H1 (cell line): ENCODE data around the gene ZNF454. TPM values are rescaled to one million over a fixed set of nuclear protein-coding genes. Genes with fewer than 3 reads are reported as not detected.

Experiments
- CTCF ChIA-PET: fragments of 300-600 bp; sonication (Branson Sonifier 250); formaldehyde crosslinking; loops from one replicate; lab custom pipeline; 2021; ENCODE audit not compliant: partially characterized antibody; lab: Charles Lee
- POLR2A ChIA-PET: fragments of 300-600 bp; sonication (Branson Sonifier 250); formaldehyde crosslinking; loops from one replicate; lab custom pipeline; 2021; ENCODE audit warnings: inconsistent platforms; ENCODE audit not compliant: partially characterized antibody; lab: Charles Lee
- DNase-seq, 2 experiments: peaks; one replicate each; pipeline versions ENCODE4 v3.0.0 to v3.0.0-alpha.2; 2010 to 2022; ENCODE audit warnings: low spot score in 2 of 2, low read depth in 1 of 2, mixed read lengths in 1 of 2
- FAIRE-seq: peaks from 2 replicates; lab custom pipeline; 2011; peaks lifted over from hg19 to GRCh38; lab: Jason Lieb, UNC
- H2AFZ ChIP-seq: 2 replicates; pipeline ENCODE4 v1.8.1; 2012; ENCODE audit warnings: low read length, inconsistent platforms
- H2AK5ac ChIP-seq: 2 replicates; pipeline ENCODE4 v1.6.1; 2013; ENCODE audit warnings: low read depth, low read length
- H2BK120ac ChIP-seq: replicated peaks from 2 replicates; pipeline ENCODE3; 2013; ENCODE audit warnings: low read depth, low read length, inconsistent platforms
- H2BK12ac ChIP-seq: 2 replicates; pipeline ENCODE4 v1.6.1; 2013; ENCODE audit warnings: low read depth, low read length
- H2BK15ac ChIP-seq: 2 replicates; pipeline ENCODE4 v1.6.1; 2013; ENCODE audit warnings: low read length
- H2BK20ac ChIP-seq: 2 replicates; pipeline ENCODE4 v1.6.1; 2013; ENCODE audit warnings: low read length
- H2BK5ac ChIP-seq: 2 replicates; pipeline ENCODE4 v1.6.1; 2013; ENCODE audit warnings: low read depth, low read length
- H3K14ac ChIP-seq: 2 replicates; pipeline ENCODE4 v1.6.1; 2013; ENCODE audit warnings: inconsistent platforms; ENCODE audit not compliant: insufficient read length
- H3K18ac ChIP-seq: 2 replicates; pipeline ENCODE4 v1.6.1; 2013; ENCODE audit warnings: low read length; ENCODE audit errors: extremely low read depth
- H3K23ac ChIP-seq: 2 replicates; pipeline ENCODE4 v1.6.1; 2013; ENCODE audit warnings: inconsistent platforms; ENCODE audit not compliant: insufficient read length
- H3K23me2 ChIP-seq: 2 replicates; pipeline ENCODE4 v1.6.1; 2013; ENCODE audit warnings: low read depth, low read length
- H3K27ac ChIP-seq: 2 replicates; pipeline ENCODE4 v1.6.1; 2011; ENCODE audit warnings: low read depth, low read length, inconsistent platforms
- H3K27me3 ChIP-seq, 4 experiments: replicated peaks in 1 of 4; 1 replicate in 1 of 4; 2 replicates in 3 of 4; pipeline versions ENCODE4 v1.6.1 to v1.8.1; 2011 to 2013; ENCODE audit warnings: low read length in 3 of 4, mild to moderate bottlenecking in 3 of 4, inconsistent platforms in 2 of 4, mixed read lengths in 2 of 4, moderate library complexity in 1 of 4; ENCODE audit not compliant: control insufficient read depth in 3 of 4, insufficient read depth in 3 of 4; ENCODE audit errors: extremely low read depth in 1 of 4
- H3K36me3 ChIP-seq, 4 experiments: 2 replicates each; pipeline versions ENCODE4 v1.6.1 to v1.8.1; 2011 to 2013; ENCODE audit warnings: mild to moderate bottlenecking in 4 of 4, low read length in 3 of 4, moderate library complexity in 2 of 4, control low read depth in 1 of 4, inconsistent platforms in 1 of 4; ENCODE audit not compliant: insufficient read depth in 4 of 4, control insufficient read depth in 2 of 4
- H3K4ac ChIP-seq: replicated peaks from 2 replicates; pipeline ENCODE3; 2013; ENCODE audit warnings: low read length, low read depth, mixed read lengths, inconsistent platforms; ENCODE audit not compliant: insufficient read length
- H3K4me1 ChIP-seq, 4 experiments: replicated peaks in 1 of 4; 1 replicate in 1 of 4; 2 replicates in 3 of 4; pipeline versions ENCODE4 v1.6.1 to v1.8.1; 2011 to 2013; ENCODE audit warnings: low read length in 3 of 4, inconsistent platforms in 2 of 4, mixed read lengths in 1 of 4; ENCODE audit not compliant: insufficient read depth in 4 of 4, control insufficient read depth in 3 of 4
- H3K4me2 ChIP-seq, 2 experiments: 2 replicates each; pipeline versions ENCODE4 v1.6.1 to v1.8.1; 2011 to 2013; ENCODE audit warnings: low read depth in 2 of 2, low read length in 2 of 2, control low read depth in 1 of 2, inconsistent platforms in 1 of 2, mild to moderate bottlenecking in 1 of 2; ENCODE audit not compliant: insufficient read depth in 1 of 2
- H3K4me3 ChIP-seq, 4 experiments: fragments of 200-600, 300-600 bp in 1 of 4; sonication (generic), shearing (Covaris generic), sonication (Bioruptor Twin) in 1 of 4; 2 replicates each; pipeline versions ENCODE4 v1.5.1 to v1.8.1; 2011 to 2016; ENCODE audit warnings: low read length in 4 of 4, low read depth in 3 of 4, control low read depth in 2 of 4, inconsistent platforms in 2 of 4, mild to moderate bottlenecking in 2 of 4, mixed read lengths in 1 of 4, moderate library complexity in 1 of 4; ENCODE audit not compliant: insufficient read depth in 2 of 4; ENCODE audit errors: extremely low read depth in 1 of 4
- H3K56ac ChIP-seq: replicated peaks from 2 replicates; pipeline ENCODE3; 2013; ENCODE audit warnings: low read depth, mild to moderate bottlenecking, mixed read lengths, low read length, inconsistent platforms; ENCODE audit not compliant: insufficient read length
- H3K79me1 ChIP-seq: 2 replicates; pipeline ENCODE4 v1.6.1; 2013; ENCODE audit warnings: low read depth, low read length, control low read depth
- H3K79me2 ChIP-seq, 2 experiments: 2 replicates each; pipeline versions ENCODE4 v1.6.1 to v1.8.1; 2012 to 2013; ENCODE audit warnings: low read length in 2 of 2, mild to moderate bottlenecking in 2 of 2, inconsistent platforms in 1 of 2; ENCODE audit not compliant: insufficient read depth in 2 of 2, control insufficient read depth in 1 of 2
- H3K9ac ChIP-seq, 4 experiments: replicated peaks in 1 of 4; 1 replicate in 1 of 4; 2 replicates in 3 of 4; pipeline versions ENCODE4 v1.6.1 to v1.8.1; 2011 to 2013; ENCODE audit warnings: low read depth in 3 of 4, low read length in 3 of 4, control low read depth in 2 of 4, mild to moderate bottlenecking in 2 of 4, moderate library complexity in 2 of 4, inconsistent platforms in 1 of 4; ENCODE audit errors: extremely low read depth in 1 of 4
- H3K9me3 ChIP-seq, 2 experiments: 2 replicates each; pipeline versions ENCODE4 v1.6.1 to v1.8.1; 2012 to 2013; ENCODE audit warnings: mild to moderate bottlenecking in 2 of 2, moderate library complexity in 2 of 2, control low read depth in 1 of 2, inconsistent platforms in 1 of 2, low read depth in 1 of 2, low read length in 1 of 2, mixed read lengths in 1 of 2; ENCODE audit not compliant: insufficient read depth in 2 of 2
- H4K20me1 ChIP-seq, 2 experiments: replicated peaks in 1 of 2; 2 replicates each; pipeline versions ENCODE3 to v1.8.1; 2011 to 2013; ENCODE audit warnings: inconsistent platforms in 2 of 2, low read length in 2 of 2, mild to moderate bottlenecking in 1 of 2; ENCODE audit not compliant: insufficient read depth in 2 of 2, control insufficient read depth in 1 of 2
- H4K5ac ChIP-seq: 2 replicates; pipeline ENCODE4 v1.6.1; 2013; ENCODE audit warnings: low read length, low read depth, mixed read lengths, inconsistent platforms; ENCODE audit not compliant: insufficient read length
- H4K8ac ChIP-seq: 2 replicates; pipeline ENCODE4 v1.8.0; 2013; ENCODE audit warnings: mild to moderate bottlenecking, moderate library complexity, low read length, inconsistent platforms; ENCODE audit not compliant: insufficient read depth; ENCODE audit errors: extremely low read depth
- H4K91ac ChIP-seq: replicated peaks from 2 replicates; pipeline ENCODE3; 2013; ENCODE audit warnings: low read length, mixed read lengths, inconsistent platforms; ENCODE audit not compliant: insufficient read length
- ATF3 ChIP-seq: IDR thresholded peaks from 2 replicates; pipeline ENCODE4 v1.6.1; 2011; ENCODE audit warnings: low read depth, mild to moderate bottlenecking, low read length; ENCODE audit not compliant: insufficient read depth
- BRCA1 ChIP-seq: IDR thresholded peaks from 2 replicates; pipeline ENCODE4 v1.6.1; 2012; ENCODE audit warnings: low read depth, low read length, improper control_type of control experiment
- CREB1 ChIP-seq: IDR thresholded peaks from 2 replicates; pipeline ENCODE4 v1.6.1; 2012; ENCODE audit warnings: inconsistent platforms
- EGR1 ChIP-seq: IDR thresholded peaks from 2 replicates; pipeline ENCODE4 v1.6.1; 2011; ENCODE audit warnings: low read depth, low read length, borderline replicate concordance
- FOSL1 ChIP-seq: IDR thresholded peaks from 2 replicates; pipeline ENCODE4 v1.6.1; 2011; ENCODE audit warnings: mild to moderate bottlenecking, low read depth, low read length, moderate library complexity; ENCODE audit not compliant: insufficient read depth
- GABPA ChIP-seq: IDR thresholded peaks from 2 replicates; pipeline ENCODE4 v1.6.1; 2011; ENCODE audit warnings: mild to moderate bottlenecking, low read length, moderate library complexity, borderline replicate concordance; ENCODE audit not compliant: insufficient read depth
- HDAC2 ChIP-seq, 2 experiments: fragments of 300-600 bp in 1 of 2; sonication (generic) in 1 of 2; IDR thresholded peaks; 2 replicates each; pipeline ENCODE4 v1.6.1; 2011 to 2012; ENCODE audit warnings: low read depth in 2 of 2, low read length in 2 of 2, mild to moderate bottlenecking in 2 of 2, moderate library complexity in 2 of 2, borderline replicate concordance in 1 of 2, inconsistent platforms in 1 of 2
- JUND ChIP-seq: IDR thresholded peaks from 2 replicates; pipeline ENCODE4 v1.6.1; 2011; ENCODE audit warnings: mild to moderate bottlenecking, improper control_type of control experiment, low read length
- PHF8 ChIP-seq: fragments of 200-600 bp; sonication (generic); conservative IDR thresholded peaks from 2 replicates; pipeline ENCODE4 v1.7.1; 2012; ENCODE audit warnings: low read depth, mild to moderate bottlenecking, inconsistent platforms, low read length, moderate library complexity
- SP1 ChIP-seq: IDR thresholded peaks from 2 replicates; pipeline ENCODE4 v1.6.1; 2011; ENCODE audit warnings: low read depth, low read length
- TCF12 ChIP-seq: IDR thresholded peaks from 2 replicates; pipeline ENCODE4 v1.6.1; 2011; ENCODE audit warnings: low read depth, mild to moderate bottlenecking, low read length
- WGBS, 2 experiments: shearing (Covaris generic) in 1 of 2; methylation state at CpG; one replicate each; pipeline versions ENCODE4 v1.1.6 to v1.1.7; 2013 to 2015; ENCODE audit warnings: low lambda C conversion rate in 2 of 2, mixed read lengths in 2 of 2, inconsistent platforms in 1 of 2, low coverage in 1 of 2, missing lambda C conversion rate in 1 of 2; ENCODE audit not compliant: insufficient replicate concordance in 2 of 2, insufficient coverage in 1 of 2, insufficient read length in 1 of 2; ENCODE audit errors: extremely low coverage in 1 of 2, missing lambda C conversion rate in 1 of 2; 5-methylcytosine and 5-hydroxymethylcytosine counted together
- polyA plus RNA-seq, 7 experiments: library from polyadenylated mRNA; depleted of rRNA in 3 of 7; stranded (reverse) in 5 of 7; unstranded in 2 of 7; fragments of >200 nt in 5 of 7; fragments of 200-250 nt in 2 of 7; gene quantifications; 1 replicate in 5 of 7; 2 replicates in 1 of 7; 4 replicates in 1 of 7; pipeline versions ENCODE4 v1.2.1 to v1.2.3, GENCODE V29; 2011 to 2013; ENCODE audit warnings: missing spikeins in 2 of 7, mixed read lengths in 2 of 7
- total RNA-seq: library from RNA; stranded (reverse); fragmentation: NEBNext Ultra II Directional; extraction: Animal tissue kit (Norgen Biotek cat#: 25700); gene quantifications from 2 replicates; pipeline ENCODE4 v1.2.1, GENCODE V29; 2021

The ZNF454 gene
- total and polyA plus RNA-seq, 2 of the 8 experiments (the other 6 are each of a cell fraction or from before 2014, with no cell fraction given), result 0.33 to 1.2 TPM

DNA sequence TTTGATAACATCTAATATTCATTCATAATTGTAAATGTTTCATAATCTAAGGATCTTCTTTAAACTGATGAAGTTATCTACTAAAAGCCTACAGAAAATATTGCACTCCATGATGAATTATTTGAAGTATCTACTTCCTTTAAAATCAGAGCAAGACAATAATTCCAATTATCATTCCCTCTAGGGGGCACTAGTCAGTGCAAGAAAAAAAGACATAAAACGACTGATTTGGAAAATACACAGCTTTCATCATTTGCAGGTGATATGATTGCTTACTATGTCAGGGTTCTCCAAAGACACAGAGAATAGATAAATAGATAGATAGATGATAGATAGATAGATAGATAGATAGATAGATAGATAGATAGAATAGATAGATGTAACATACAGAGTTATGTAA is 67.7 kb downstream of the ZNF454 start:
- H3K9ac ChIP-seq, result no peak overlapping the region
- no peaks in the 10 kb centered on the region for H3K79me2 ChIP-seq
- ChIA-PET POLR2A (no interaction called here), CTCF (interaction anchor here (0.7 to 1.4 kb wide), 7 partner anchors 10 to 417 kb away, joined by 3 to 4 read pairs (median 3); partner anchors contain the start of gene ZNF354C)
- no peak overlapping the region for H3K56ac ChIP-seq
- H3K36me3 ChIP-seq, result no peaks in the 10 kb centered on the region; a peak in 1 of 8 replicates
- no peak overlapping the region for H3K23ac ChIP-seq
- no peak overlapping the region for H4K8ac ChIP-seq
- no peak overlapping the region for H2BK12ac ChIP-seq
- no peaks in the 10 kb centered on the region for H4K20me1 ChIP-seq
- H3K4me3 ChIP-seq, result no peak overlapping the region
- H3K79me1 ChIP-seq, result no peaks in the 10 kb centered on the region
- no peak overlapping the region for H3K27ac ChIP-seq
- no peak overlapping the region for H4K91ac ChIP-seq
- H3K23me2 ChIP-seq, result no peaks in the 10 kb centered on the region
- H3K18ac ChIP-seq, result no peak overlapping the region
- no peak overlapping the region for H2BK120ac ChIP-seq
- no peaks in the 10 kb centered on the region for H3K27me3 ChIP-seq
- TF ChIP-seq JUND (no peak), BRCA1 (no peak), TCF12 (no peak), SP1 (no peak), ATF3 (no peak), CREB1 (no peak), EGR1 (no peak), GABPA (no peak), PHF8 (no peak), HDAC2 (IDR thresholded peaks at IDR 0.05; ENCODE audit: borderline replicate concordance in 1 of 2, low read depth in 2 of 2, low read length in 2 of 2) (no peak), FOSL1 (no peak)
- peaks cover 29 to 34% of the 10 kb centered on the region in 2 experiments for H3K9me3 ChIP-seq
- H3K4me1 ChIP-seq, result no peaks in the 10 kb centered on the region
- H3K4me2 ChIP-seq, result no peak overlapping the region
- H2AFZ ChIP-seq, result no peak overlapping the region
- H2BK15ac ChIP-seq, result no peak overlapping the region
- H4K5ac ChIP-seq, result no peak overlapping the region
- H3K14ac ChIP-seq, result no peak overlapping the region
- DNase-seq (no peak), FAIRE-seq (no peak)
- no peak overlapping the region for H2AK5ac ChIP-seq
- no peak overlapping the region for H2BK5ac ChIP-seq
- no peak overlapping the region for H3K4ac ChIP-seq
- no peak overlapping the region for H2BK20ac ChIP-seq
- 27% methylated on average over 1 of the region's 1 CpG; no CpG with 5 or more reads in 1 of the 2 experiments for WGBS, 2 experiments
